Parathyroid adenoma (tissue), 2 donors: ENCODE data around the gene TMEM200A.

ENCODE experiments used
- H2AFZ ChIP-seq: fragments of 300-600 bp; sonication (generic); one replicate; pipeline ENCODE4 v1.7.0; 2017; ENCODE audit warnings: antibody characterized with exemption, mild to moderate bottlenecking
- H3K27ac ChIP-seq: fragments of 300-600 bp; sonication (generic); one replicate; pipeline ENCODE4 v1.7.0; 2017
- H3K27me3 ChIP-seq: fragments of 300-600 bp; sonication (generic); one replicate; pipeline ENCODE4 v1.7.0; 2017; ENCODE audit warnings: low read length; ENCODE audit not compliant: control insufficient read depth, insufficient read depth
- H3K36me3 ChIP-seq: fragments of 300-600 bp; sonication (generic); one replicate; pipeline ENCODE4 v1.7.0; 2017; ENCODE audit warnings: low read length; ENCODE audit not compliant: control insufficient read depth, insufficient read depth
- H3K4me1 ChIP-seq: fragments of 300-600 bp; sonication (generic); one replicate; pipeline ENCODE4 v1.7.0; 2017; ENCODE audit warnings: control low read depth
- H3K4me2 ChIP-seq: fragments of 300-600 bp; sonication (generic); one replicate; pipeline ENCODE4 v1.7.0; 2017; ENCODE audit warnings: low read length
- H3K4me3 ChIP-seq: fragments of 300-600 bp; sonication (generic); one replicate; pipeline ENCODE4 v1.7.0; 2017; ENCODE audit warnings: low read depth, low read length
- H3K79me2 ChIP-seq: fragments of 300-600 bp; sonication (generic); one replicate; pipeline ENCODE4 v1.7.0; 2017; ENCODE audit warnings: control low read depth
- H3K9ac ChIP-seq: fragments of 300-600 bp; sonication (generic); one replicate; pipeline ENCODE4 v1.7.0; 2017; ENCODE audit warnings: mild to moderate bottlenecking
- H3K9me3 ChIP-seq: fragments of 300-600 bp; sonication (generic); one replicate; pipeline ENCODE4 v1.7.0; 2017; ENCODE audit warnings: low read length; ENCODE audit not compliant: control insufficient read depth
- TF ChIP-seq, protein P1 (sequence below): fragments of 300-600 bp; sonication (generic); IDR thresholded peaks from one replicate; pipeline ENCODE4 v1.7.0; 2017; ENCODE audit warnings: antibody characterized with exemption, mild to moderate bottlenecking
- donor health status: primary hyperparathyroidism.

TMEM200A gene

DNA sequence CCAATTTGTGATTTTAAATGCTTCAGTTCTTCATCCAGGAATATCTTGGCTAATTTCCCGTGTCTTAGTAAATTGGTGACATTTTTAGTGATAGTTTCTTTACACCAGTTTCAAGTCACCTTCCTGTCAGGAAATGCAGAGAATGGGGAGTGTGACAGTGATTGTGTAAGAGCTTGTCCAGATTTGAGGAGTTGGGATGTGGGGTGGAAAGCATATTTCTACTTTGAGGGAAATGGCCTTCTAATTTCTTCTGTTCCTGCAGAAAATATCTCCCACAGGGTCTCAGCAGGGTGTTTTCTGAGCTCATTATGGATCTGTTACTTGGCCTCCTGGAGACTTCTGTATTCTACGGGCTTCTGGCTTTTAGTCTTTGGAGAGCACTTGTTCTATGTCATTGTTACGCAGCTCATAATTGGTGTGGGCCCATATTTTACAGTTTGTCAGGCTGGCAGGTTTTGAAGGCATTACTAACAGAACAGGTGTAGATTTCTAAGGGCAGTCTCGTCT, 65.6 kb downstream of the TMEM200A start:
- TF ChIP-seq, protein P1, sequence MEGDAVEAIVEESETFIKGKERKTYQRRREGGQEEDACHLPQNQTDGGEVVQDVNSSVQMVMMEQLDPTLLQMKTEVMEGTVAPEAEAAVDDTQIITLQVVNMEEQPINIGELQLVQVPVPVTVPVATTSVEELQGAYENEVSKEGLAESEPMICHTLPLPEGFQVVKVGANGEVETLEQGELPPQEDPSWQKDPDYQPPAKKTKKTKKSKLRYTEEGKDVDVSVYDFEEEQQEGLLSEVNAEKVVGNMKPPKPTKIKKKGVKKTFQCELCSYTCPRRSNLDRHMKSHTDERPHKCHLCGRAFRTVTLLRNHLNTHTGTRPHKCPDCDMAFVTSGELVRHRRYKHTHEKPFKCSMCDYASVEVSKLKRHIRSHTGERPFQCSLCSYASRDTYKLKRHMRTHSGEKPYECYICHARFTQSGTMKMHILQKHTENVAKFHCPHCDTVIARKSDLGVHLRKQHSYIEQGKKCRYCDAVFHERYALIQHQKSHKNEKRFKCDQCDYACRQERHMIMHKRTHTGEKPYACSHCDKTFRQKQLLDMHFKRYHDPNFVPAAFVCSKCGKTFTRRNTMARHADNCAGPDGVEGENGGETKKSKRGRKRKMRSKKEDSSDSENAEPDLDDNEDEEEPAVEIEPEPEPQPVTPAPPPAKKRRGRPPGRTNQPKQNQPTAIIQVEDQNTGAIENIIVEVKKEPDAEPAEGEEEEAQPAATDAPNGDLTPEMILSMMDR: no peak

DNA sequence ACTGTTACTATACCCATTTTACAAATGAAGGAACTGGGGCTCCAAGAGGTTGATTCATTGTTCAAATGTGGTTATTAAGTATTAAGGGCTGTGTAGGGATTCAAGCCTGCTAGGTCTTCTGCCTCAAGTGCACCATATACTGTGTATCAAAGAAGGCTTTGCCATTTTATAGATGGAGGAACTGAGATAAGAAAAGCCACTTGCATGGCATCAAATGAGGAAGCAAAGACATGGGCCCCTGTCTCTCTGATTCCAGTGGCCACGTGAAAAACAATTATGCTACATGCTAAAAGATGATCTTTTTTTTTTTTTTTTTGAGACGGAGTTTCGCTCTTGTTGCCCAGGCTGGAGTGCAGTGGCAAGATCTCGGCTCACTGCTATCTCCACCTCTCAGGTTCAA, 67.0 kb downstream of the TMEM200A start:
- TF ChIP-seq, protein P1: no peak
- H3K4me1 ChIP-seq: no peaks in the 10 kb centered on the region
- H3K79me2 ChIP-seq: no peaks in the 10 kb centered on the region
- no peak overlapping the region for H3K27ac ChIP-seq
- no peaks in the 10 kb centered on the region for H3K9me3 ChIP-seq
- no peak overlapping the region for H3K4me3 ChIP-seq
- H3K9ac ChIP-seq: no peak overlapping the region
- no peak overlapping the region for H3K4me2 ChIP-seq
- no peaks in the 10 kb centered on the region for H3K27me3 ChIP-seq
- no peak overlapping the region for H2AFZ ChIP-seq
- no peaks in the 10 kb centered on the region for H3K36me3 ChIP-seq

More for the DNA sequence above, 65.6 kb downstream of the TMEM200A start:
- no peak overlapping the region for H3K9ac ChIP-seq
- no peaks in the 10 kb centered on the region for H3K79me2 ChIP-seq
- H3K36me3 ChIP-seq: no peaks in the 10 kb centered on the region
- no peaks in the 10 kb centered on the region for H3K27me3 ChIP-seq
- H3K4me2 ChIP-seq: no peak overlapping the region
- H3K27ac ChIP-seq: no peak overlapping the region
- H2AFZ ChIP-seq: no peak overlapping the region
- no peaks in the 10 kb centered on the region for H3K4me1 ChIP-seq
- no peak overlapping the region for H3K4me3 ChIP-seq
- no peaks in the 10 kb centered on the region for H3K9me3 ChIP-seq

DNA sequence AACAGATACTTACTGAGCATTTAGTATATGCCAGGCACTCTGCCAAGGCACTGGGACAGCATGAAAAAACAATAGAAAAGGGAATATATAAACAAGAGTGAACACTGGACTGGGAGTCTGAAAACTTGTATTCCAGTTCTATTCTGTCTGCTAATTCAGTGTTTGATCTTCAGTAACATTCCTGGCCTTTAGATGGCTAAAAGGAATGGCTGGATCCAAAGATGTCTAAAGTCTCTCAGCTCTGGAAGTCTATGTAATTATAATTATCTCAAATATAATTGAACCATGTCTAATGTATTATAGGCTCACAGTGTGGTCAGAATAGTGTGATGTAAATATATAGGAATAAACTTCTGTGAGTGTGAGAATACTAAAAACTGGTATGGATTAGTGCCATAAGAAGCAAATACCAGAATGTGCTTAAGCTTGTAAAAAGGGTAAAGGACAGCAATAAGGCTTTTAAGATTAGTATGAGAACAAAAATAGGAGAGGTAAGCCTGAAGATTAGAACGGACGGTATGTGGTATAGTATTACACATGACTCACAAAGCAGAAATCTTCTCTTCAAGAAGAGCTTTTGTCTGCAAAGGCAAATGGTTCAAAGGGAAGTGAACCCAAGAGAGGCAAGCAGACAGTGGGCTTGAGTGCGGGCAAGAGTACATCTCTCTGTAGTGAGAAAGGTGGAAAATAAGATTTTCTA, 68.5 kb downstream of the TMEM200A start:
- Histone ChIP-seq H2AFZ (no peak overlapping the region), H3K9ac (no peak overlapping the region), H3K79me2 (no peaks in the 10 kb centered on the region), H3K4me3 (no peak overlapping the region), H3K27me3 (no peaks in the 10 kb centered on the region), H3K4me2 (no peak overlapping the region), H3K36me3 (no peaks in the 10 kb centered on the region), H3K27ac (no peak overlapping the region), H3K4me1 (no peaks in the 10 kb centered on the region), H3K9me3 (no peaks in the 10 kb centered on the region)
- TF ChIP-seq, protein P1: no peak

DNA sequence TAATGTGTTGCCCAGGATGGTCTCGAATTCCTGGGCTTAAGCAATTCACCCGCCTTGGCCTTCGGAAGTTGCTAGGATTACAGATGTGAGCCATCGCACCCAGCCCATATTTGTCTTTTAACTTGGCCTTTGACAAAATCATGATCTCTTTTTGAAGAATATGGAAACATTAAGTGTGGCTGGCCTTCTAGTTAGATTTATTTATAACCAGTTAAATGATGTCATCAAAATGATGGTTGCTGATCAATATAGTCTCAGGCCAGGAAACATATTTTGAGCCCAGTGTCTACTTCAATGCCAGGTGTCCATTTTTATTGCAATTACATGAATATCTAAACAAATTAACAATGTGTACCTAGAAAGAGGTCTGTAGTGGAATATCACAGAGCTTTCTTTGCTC, 69.4 kb downstream of the TMEM200A start:
- Histone ChIP-seq H3K36me3 (no peaks in the 10 kb centered on the region), H3K79me2 (no peaks in the 10 kb centered on the region), H3K27me3 (no peaks in the 10 kb centered on the region), H3K27ac (no peak overlapping the region), H3K9me3 (no peaks in the 10 kb centered on the region), H3K4me1 (no peaks in the 10 kb centered on the region), H3K4me3 (no peak overlapping the region), H2AFZ (no peak overlapping the region), H3K9ac (no peak overlapping the region), H3K4me2 (no peak overlapping the region)
- TF ChIP-seq, protein P1: no peak

DNA sequence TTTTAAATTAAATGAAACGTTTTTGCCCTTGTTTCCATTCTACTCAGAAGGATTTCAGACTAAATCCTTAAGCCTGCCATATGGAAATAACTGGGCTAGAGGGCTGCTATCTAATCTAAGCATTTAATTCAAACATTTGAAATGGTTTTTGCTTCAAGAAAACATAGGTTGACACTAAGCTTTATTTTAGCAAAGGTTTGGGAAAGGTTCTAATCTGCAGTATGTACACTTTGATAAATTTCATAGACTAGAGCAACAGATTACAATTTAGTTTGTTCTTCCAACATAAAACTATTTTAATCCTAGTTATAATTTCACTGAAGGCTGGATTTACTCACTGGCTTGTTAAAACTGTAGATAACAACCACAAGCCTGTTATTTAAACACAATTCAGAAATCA, 72.1 kb downstream of the TMEM200A start:
- Histone ChIP-seq H3K36me3 (no peaks in the 10 kb centered on the region), H3K27ac (no peak overlapping the region), H3K79me2 (no peaks in the 10 kb centered on the region), H3K4me1 (no peaks in the 10 kb centered on the region), H3K4me3 (no peak overlapping the region), H3K9me3 (no peaks in the 10 kb centered on the region), H3K9ac (no peak overlapping the region), H2AFZ (no peak overlapping the region), H3K27me3 (no peaks in the 10 kb centered on the region), H3K4me2 (no peak overlapping the region)
- TF ChIP-seq, protein P1: no peak
